GM18951 (cell line): ENCODE data around the gene RAB31.

Source experiments
- POLR2A ChIP-seq: IDR thresholded peaks from 4 replicates; pipeline ENCODE4 v1.6.1; 2011; ENCODE audit warnings: mild to moderate bottlenecking; ENCODE audit not compliant: insufficient read length, insufficient read depth; ENCODE audit errors: extremely low read depth
- in situ Hi-C: fragments of 300-500 bp; cut with MboI; formaldehyde crosslinking; loops from one replicate; pipeline ENCODE4 v1.12.0; 2022; ENCODE audit warnings: low sequenced_read_pairs, mixed read lengths, inconsistent platforms; ENCODE audit not compliant: unreplicated experiment

Gene RAB31

GRCh38 chr18:9911226-9911625 is 203.1 kb downstream of the RAB31 start:
- in situ Hi-C loops = no loop called here
- TF ChIP-seq POLR2A = no peak
